GM12865 (cell line): ENCODE results near the gene PARP3.
A peak's percentile ranks its signal among the peaks of the same experiment; 100 is the strongest.
"Not testable (repeated sequence)": the region's sequence is repeated elsewhere in the genome, so short reads cannot be mapped to it uniquely, and the experiment has no call there.

Source experiments
- DNase-seq: peaks from one replicate; pipeline ENCODE4 v3.0.0; 2010; ENCODE audit warnings: low read depth
- H3K4me3 ChIP-seq: 2 replicates; pipeline ENCODE4 v1.5.1; 2011; ENCODE audit warnings: mild to moderate bottlenecking, low read depth, low read length, control low read depth
- TF ChIP-seq, protein P1 (sequence below): IDR thresholded peaks from 2 replicates; pipeline ENCODE4 v1.5.1; 2011; ENCODE audit warnings: low read length, control low read depth, low read depth, inconsistent platforms; ENCODE audit not compliant: insufficient read depth; ENCODE audit errors: missing control alignments

PARP3 gene

DNA sequence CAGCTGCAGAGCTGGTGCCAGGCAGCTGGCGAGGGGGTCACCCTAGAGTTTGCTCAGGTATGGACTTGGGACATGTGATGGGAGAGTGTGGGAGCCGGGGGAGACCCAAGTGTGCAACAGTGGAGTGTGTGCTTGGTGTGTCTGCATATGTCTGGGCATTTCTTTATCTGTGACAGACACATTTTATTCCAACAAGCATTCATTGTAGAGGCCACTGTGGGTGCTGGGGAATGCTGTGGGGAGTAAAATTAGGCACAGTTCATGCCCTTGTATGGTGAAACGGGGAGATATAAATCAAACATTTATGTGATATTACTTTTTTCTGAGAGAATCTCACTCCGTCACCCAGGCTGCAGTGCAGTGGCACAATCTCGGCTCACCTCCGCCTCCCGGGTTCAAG lies 45.4 kb downstream of the PARP3 start:
- H3K4me3 ChIP-seq = no peak overlapping the region
- DNase-seq = no peak
- TF ChIP-seq, protein P1, sequence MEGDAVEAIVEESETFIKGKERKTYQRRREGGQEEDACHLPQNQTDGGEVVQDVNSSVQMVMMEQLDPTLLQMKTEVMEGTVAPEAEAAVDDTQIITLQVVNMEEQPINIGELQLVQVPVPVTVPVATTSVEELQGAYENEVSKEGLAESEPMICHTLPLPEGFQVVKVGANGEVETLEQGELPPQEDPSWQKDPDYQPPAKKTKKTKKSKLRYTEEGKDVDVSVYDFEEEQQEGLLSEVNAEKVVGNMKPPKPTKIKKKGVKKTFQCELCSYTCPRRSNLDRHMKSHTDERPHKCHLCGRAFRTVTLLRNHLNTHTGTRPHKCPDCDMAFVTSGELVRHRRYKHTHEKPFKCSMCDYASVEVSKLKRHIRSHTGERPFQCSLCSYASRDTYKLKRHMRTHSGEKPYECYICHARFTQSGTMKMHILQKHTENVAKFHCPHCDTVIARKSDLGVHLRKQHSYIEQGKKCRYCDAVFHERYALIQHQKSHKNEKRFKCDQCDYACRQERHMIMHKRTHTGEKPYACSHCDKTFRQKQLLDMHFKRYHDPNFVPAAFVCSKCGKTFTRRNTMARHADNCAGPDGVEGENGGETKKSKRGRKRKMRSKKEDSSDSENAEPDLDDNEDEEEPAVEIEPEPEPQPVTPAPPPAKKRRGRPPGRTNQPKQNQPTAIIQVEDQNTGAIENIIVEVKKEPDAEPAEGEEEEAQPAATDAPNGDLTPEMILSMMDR = no peak

DNA sequence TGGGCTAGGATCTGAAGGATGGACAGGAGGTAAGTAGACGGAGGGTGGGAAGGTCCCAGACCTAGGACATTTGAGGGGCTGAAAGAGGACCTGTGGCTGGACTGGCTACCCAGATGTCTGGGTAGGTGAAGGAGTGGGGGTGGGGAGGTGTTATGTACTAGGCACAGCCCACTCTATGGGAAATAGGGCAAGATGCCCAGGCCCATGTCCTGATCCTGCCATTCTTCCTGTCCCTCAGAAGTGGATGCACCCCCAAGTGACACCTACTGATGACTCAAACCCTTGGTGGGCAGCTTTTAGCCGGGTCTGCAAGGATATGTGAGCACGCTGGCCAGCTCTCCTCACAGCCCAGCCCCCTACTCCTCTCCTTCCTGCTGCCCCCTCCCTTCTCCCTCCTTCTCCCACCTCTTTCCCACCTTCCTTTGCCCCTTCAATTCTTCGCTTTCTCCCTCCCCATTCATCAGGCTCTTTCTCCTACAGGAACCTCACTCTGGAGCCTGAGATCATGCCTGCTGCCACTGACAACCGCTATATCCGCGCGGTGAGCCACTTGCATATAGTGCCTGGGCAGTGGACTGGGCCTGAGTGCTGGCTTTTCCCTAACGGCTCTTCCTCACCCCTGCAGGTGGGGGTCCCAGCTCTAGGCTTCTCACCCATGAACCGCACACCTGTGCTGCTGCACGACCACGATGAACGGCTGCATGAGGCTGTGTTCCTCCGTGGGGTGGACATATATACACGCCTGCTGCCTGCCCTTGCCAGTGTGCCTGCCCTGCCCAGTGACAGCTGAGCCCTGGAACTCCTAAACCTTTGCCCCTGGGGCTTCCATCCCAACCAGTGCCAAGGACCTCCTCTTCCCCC lies 46.4 kb downstream of the PARP3 start:
- H3K4me3 ChIP-seq = no peak overlapping the region
- TF ChIP-seq, protein P1 = no peak
- DNase-seq = no peak

DNA sequence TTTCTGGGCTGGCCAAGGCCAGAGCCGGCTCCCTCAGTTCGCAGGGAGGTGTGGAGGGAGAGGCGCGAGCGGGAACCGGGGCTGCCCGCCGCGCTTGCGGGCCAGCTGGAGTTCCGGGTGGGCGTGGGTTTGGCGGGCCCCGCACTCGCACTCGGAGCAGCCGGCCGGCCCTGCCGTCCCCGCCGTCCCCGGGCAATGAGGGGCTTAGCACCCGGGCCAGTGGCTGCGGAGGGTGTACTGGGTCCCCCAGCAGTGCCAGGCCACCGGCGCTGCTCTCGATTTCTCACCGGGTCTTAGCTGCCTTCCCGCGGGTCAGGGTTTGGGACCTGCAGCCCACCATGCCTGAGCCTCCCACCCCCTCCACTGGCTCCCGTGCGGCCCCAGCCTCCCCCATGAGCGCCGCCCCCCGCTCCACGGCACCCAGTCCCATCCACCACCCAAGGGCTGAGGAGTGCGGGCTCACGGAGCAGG lies 48.4 kb downstream of the PARP3 start:
- not testable (repeated sequence) for DNase-seq

DNA sequence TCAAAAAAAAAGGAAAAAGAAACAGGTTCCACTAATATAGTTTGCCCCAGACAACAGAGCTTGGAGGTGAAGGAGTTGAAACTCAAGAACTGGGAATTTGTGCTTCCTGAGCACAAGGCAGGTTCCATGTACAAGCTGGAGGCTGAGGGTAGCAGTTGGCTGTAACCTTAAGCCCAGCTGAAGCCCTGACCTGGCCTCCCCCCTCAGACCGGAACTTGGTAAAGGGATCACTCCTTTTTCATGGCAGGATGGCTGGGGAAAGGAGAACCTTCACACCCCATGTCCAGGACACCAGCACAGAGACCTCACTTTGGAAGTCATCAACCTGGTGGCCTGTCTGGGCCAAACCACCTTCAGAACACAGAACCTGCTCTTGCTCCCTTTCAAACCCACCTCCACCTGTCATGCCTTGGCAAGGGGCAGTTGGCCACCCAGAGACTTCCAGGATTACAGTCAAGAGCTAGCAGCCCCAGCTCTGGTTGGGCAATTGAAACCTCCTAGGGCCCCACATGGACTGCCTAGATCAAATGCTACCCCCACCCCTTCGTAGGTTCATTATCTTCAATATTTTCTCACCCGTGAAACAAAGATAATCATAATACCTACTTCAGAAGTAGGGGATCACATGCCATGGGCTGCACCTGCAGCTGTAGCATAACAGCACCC lies 50.0 kb downstream of the PARP3 start:
- TF ChIP-seq, protein P1 = no peak
- DNase-seq = no peak
- no peak overlapping the region for H3K4me3 ChIP-seq

More for the DNA sequence above, 48.4 kb downstream of the PARP3 start:
- not testable (repeated sequence) for H3K4me3 ChIP-seq

DNA sequence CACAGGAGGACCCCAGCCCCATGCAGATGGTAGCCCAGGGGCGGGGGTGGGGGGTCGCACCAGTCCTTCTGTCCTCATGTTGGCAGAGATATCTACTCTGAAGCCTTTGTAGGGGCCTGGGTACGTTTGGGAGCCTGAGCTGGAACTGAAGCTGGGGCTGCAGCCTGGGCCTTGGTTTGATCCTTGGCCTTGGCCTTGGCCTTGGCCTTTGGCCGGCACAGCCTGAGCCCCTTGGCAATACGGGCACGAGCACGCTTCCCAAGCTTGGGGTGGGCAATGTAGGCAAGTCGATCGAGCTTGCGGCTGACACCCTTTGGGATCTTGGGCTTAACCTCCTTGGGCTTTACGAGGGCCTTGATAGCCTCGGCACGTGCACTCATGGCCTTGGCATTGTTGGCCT lies 51.5 kb downstream of the PARP3 start:
- not testable (repeated sequence) for DNase-seq, H3K4me3 ChIP-seq

DNA sequence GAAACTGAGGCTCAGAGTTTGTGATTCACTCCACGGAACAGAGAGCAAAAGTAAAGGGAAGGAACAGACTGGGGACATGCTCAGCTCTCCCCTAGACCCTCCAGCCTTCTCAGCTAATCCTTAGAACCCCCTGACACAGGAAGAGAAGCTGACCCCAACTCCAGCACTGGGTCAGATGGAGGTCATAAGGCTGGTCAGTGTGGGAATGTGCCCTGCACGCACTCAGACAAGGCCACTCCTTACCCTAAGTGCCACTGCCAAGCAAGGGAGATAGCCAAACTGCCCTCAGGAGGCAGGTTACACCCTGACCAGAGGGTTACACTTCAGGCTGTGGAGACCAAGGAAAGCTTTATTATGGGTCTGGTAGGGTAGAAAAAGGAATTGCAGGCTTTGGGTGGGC lies 52.4 kb downstream of the PARP3 start:
- no peak for DNase-seq
- TF ChIP-seq, protein P1 = no peak

DNA sequence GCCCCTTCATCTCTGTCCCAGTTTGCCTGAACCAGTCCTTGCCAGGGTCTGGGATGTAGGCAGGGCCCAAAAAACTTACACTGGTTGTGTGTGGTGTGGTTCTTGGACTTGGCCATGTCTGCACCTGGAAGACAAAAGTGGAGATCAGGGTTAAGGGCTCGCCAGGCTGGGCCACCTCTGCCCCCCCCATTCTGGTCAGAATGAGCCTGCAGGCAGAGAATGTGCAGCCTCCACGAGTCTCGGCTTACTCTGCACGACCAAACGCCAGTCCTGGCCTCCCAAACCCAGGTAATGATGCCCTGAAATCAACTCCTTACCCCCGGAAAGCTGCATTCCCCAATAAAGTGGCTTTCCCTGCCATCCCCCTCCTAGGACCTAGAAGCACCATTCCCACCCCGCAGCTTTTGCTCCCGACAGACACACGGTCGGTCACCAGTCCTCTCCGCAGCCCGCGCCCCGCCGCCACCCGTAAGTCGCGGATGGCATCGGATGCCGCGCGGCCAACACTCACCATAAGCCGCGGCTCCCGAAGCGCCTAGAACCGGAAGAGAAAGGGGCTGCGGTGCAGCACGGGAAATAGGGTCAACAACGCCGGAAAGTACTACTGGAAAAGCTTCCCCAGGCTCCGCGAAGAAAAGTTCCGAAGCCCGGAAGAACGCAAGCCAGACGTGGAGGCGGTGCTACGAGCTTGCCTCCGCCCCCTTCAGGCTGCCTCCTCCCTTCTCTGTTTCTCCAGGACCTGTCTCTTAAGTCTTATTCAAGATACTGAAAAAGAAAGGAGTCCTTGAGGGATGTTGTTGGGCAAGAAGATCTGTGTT lies 53.4 kb downstream of the PARP3 start, which contains the start of gene RPL29:
Gene RPL29 (minus strand): TSS at position 550 of the 818 bp plus-strand sequence. CDS start 434 bp downstream, at position 116.
- DNase-seq = peak; percentile 96
- peak within 1 kb of the TSS; percentile 66 for H3K4me3 ChIP-seq
- TF ChIP-seq, protein P1 = no peak

More for the DNA sequence above, 52.4 kb downstream of the PARP3 start:
- H3K4me3 ChIP-seq = peak overlapping the region; percentile 66
